GM21381 (cell line): ENCODE results near the gene PSMA2.

Experiments used
- ATAC-seq: cut with Tn5 transposase; IDR thresholded peaks from one replicate; pipeline ENCODE4 v1.9.1; 2021; ENCODE audit warnings: mild to moderate bottlenecking, moderate library complexity; ENCODE audit not compliant: unreplicated experiment

The PSMA2 gene

DNA sequence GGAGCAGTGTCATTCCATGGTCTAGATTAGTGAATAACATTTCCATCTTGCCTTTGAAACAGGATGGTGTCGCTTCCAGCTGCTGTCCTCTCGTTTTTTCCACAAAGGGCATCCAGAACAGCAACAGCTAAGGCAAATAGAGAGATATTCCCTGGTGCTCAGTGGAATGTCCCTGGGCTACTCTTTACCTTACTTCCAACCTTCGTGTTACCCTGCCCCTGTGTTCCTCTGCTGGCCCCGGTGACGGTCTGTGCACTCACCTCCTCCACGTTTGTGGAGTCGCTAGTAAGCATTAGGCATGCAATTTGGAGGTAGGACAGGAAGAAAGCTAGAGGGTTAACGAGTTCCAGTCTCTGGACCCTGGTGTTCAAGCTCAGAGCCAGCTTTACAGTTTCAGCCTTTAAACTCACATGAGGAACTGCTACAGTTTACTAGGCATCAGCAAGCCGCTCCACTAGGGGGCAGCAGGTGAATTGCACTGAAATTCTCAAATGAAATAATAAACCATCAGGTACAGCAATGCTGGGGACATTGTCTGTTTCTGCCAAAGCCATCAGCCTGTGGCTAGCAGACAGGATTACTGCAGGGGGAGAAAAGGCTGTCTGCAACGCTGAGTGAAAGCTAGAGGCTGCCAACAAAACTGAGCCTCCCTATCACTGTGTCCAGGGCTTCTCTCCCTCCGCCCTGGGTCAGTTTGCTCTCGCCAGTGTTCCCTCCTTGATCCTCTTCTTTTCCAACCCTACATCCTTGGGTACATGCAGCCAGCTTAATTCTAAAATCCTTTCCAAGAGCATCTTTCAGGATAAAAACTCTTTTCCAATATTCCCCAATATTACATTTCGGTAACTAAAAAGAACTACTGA lies 9.2 kb upstream of the PSMA2 start:
- ATAC-seq = no peak

DNA sequence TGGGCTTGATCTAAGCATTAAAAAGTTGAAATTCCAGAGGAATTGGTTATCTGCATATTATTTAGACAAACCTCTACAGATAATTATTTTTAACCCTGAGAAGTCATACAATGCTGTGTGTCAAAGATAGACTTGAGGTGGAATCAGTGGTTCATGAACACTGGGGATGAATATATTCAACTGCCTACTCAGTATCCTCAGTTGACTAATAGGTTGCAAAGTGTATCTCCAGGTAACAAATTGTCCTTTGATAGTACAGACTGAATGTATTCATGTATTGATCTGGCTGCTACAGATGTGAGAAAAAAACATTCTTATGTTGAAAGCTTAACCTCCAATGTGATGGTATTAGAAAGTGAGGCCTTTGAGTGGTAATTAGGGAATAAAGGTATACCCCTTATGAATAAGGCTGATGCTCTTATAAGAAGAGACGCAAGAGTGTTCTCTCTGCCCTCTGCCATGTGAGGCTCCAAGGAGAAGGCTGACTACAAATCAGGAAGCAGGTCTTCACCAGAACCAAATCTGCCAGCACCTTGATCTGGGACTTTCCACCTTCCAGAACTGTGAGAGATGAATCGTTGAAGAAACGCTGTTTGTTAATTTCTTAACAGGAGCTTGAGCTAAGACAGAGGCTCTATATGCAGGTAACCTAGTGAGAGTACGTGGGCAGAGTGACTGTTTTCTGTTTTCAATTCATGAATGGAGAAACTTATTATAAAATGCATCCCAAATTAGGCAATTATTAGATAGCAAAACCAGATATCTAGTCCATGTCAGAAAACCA lies 7.7 kb upstream of the PSMA2 start:
- no peak for ATAC-seq

DNA sequence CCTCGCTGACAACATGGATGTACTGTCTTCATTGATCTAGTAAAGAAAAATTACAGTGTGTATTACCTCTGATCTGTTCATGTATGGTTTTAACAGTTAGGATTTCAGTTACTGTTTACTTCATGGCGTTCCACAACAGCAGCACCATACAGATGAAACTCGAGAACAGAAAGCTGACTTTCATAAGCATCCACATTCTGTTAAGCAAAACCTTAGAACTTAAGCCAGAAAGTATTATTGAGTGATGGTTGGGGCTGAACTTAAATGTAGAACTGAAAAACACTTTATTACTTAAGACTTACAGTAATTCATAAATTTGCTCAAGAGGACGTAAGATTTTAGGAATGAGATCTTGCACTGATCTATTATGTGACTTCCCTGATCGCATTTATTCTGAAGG lies 3.9 kb upstream of the PSMA2 start:
- no peak for ATAC-seq

DNA sequence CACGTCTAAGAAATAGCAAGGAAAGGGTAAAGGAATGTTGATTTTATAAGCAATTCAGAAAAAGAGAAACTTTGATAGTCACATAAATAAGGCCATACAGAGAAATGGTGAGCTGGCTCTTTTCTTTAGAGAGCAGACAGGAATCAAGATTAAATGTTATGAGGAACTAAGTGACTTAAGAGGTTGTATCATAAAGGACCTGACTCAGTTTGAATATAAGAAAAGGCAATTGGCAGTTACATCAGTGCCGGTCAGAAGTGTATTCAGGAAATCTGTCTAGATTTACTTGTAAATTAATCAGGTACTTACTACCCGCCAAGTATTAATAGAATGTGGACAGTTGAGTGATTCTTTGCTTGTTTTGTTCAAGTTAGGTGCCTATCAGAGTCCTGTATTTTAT lies 2.3 kb upstream of the PSMA2 start:
- no peak for ATAC-seq

DNA sequence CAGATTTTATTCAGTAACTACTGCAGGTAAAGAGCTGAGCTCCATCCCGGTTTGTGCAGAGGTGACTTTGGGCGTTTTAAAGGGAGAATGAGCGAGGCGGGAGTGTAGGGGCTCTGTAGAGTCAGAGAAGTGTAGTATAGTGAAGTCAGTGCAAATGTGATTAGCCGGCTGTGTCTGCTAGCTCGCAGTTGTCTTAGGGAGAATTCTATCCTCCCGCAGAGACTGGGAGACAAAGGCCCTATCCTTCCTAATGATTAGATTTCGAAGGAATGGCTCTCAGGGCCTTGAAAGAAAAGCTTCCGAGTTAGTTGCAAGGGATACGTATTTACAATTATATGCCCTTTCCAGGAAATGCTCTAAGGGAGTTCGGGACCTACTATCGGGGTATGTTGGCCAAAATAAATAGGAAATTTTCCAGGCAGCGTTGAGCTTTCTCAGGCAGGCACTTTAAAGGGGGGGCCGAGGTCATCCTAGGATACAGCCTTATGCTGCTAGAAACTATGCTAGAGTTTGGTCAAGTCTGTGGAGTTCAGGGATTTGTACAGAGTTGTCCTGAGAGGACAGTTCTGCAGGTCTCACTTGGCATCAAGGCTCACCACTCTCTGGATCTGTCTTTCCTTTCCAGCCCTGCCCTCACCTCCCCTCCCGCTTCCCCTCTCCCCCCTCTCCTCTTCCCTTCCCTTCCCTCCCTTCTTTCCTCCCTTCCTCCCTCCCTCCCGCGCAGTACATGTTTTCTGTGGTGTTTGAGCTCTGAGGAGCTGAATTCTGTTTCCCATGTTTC lies 1.0 kb upstream of the PSMA2 start:
- ATAC-seq = no peak

DNA sequence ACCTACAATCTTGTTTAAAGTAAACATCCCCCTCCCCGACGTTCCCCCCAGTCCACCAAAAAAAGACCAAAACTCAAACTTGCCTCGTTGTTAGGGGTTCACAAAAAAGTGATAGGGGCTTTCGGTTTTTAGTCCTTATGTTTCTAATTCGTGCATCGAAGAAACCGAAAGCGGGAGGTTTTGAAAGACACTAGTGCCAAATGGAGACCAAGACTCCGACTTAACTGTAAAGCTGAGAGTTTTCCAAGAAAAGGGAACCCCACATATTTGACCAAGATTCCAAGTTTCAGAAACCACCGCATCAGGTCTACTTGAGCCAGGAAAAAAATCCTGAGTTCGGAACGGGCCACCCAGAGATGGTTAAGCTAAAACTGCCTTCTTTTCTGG lies 534 bp downstream of the PSMA2 start:
- ATAC-seq = no peak

DNA sequence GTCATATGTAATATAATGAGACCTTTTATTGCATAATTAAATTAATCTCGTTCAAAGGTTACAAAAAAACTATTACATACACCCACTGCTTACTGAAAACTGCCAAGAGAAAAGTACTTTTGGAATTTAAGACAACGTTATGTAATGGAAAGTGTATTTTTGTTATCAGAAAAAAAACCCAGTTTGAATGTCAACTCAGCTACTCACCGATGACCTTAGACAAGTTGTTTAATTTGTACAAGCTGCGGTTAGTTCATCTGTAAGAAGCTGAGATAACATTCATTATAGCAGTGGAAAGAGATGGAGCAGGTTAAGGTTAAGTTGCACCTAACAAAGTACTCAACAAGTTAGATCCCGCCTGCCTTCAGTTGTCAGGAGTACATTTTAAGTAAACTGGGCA lies 1.1 kb downstream of the PSMA2 start:
- no peak for ATAC-seq

DNA sequence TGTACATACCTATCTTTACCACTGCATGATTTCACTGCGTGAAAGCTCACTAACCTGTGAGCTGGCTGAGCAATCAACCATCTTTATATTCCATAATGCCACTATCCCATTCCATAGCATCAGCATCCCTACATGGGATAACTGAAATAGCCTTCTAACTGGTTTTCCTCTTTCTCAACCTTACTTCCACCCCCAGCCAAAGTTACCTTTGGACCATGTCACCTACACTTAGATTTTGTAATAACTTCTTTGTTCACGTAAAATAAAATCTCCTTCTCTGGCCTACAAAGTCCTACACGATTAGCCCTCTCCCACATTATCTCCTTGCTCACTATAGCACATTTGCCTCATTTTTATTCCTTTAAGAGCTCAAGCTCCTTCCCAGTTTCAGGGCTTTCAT lies 2.5 kb downstream of the PSMA2 start:
- ATAC-seq = no peak

DNA sequence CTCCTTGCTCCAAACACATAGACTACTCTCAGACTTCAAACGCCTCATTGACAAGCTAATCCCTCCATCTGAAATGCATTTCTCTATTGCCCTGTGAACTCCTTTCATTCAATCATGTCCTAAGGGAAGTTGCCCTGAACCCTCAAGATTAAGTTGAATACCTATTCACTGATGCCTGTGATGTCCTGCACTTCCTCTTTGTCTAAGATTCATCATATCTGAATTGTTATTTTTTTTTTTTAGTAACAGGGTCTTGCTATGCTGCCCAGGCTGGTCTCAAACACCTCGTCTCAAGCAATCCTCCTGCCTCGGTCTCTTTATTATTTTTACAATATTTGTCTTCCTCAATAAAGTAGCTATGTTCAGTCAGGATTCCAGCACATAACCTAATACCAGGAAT lies 3.2 kb downstream of the PSMA2 start:
- ATAC-seq = no peak

DNA sequence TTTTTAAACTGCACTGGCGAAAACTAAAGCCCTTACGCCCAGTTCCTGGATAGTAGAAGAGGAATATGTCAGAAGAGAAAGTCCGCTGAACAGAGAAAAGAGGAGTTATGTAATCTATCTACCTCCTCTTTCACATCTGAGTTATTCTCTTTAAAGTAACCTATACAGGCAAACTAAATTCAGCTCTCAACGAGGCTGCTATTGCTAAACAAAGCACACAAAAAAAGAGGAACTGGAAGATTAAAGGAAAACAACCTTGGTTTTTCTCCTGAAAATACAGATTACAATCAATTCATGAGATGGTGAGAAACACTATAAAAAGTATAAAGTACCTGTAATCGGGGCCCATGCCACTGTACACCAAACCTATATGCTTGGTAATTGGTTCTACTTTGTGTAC lies 5.8 kb downstream of the PSMA2 start:
- ATAC-seq = no peak

DNA sequence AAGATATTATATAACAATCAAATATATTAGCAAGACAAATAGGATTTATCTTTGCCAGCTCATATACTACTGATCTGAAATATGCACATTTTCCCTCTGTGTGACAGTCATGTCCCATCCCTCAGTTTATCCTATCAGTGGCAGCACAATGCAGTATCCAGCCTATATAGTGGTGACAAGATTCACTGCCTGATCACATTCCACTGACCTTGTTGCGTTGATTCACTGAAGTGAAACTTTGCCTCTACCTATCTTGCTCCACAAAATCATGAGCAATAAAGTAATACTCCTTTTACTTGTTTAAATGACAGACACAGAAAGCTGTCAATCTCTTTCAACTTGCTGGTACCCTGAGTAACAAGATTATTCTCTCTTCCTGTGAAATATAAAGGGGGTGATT lies 6.3 kb downstream of the PSMA2 start:
- no peak for ATAC-seq

DNA sequence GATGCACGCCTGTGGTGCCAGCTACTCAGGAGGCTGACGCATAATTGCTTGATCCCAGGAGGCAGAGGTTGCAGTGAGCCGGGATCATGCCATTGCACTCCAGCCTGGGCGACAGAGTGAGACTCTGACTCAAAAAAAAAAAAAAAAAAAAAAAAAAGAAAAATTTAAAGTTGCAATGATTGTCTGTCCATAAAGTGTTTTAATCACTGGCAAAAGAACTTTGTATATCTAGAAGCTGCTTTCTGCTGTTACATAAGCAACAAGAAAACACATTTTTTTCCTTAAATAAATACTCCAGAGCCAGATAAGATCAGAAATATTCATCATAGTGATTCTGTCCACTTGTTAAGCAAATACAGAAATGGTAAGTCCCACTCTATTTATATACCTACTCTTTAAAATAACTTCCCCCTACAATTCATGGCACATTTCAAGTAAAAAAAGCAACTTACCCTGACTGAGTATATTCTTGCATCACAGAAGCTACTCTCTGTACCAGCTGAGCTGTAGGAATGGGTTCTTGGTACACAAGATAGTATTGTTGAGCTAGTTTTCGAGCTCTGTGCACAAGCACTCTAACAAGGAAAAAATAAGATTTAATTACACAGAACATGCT lies 7.6 kb downstream of the PSMA2 start:
- ATAC-seq = no peak

DNA sequence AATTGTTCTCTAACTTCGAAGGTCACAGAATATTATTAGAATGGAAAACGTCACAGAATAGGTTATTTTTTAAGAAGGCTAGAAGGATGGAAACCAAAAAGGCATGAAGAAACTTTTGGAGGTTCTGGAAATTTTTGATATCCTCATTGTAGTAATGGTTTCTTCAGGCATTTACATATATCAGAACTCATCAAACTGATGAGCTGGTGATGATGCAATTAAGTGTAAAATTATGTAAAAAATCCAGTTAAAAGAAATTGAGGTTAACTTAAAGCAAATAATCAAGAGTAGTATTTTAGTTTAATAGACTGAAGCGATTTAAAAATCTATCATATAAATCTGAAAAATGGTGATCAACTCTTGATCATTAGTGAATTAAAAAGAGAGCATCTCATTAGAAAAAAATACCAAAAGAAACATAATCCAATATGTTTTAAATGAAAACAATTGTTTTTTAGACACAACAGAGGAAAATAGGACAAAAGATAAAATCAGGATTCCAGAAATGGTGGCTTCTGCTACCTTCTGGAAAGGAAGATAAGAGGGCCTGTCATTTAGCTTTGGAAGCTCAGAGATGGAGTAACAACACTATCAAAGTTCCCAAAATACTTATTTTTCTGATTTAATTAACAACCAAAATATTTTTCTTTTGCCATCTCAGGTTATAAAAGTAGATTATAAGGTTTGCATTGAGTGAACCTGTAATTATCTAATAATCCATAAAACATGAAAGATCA lies 9.8 kb downstream of the PSMA2 start:
- ATAC-seq = no peak

DNA sequence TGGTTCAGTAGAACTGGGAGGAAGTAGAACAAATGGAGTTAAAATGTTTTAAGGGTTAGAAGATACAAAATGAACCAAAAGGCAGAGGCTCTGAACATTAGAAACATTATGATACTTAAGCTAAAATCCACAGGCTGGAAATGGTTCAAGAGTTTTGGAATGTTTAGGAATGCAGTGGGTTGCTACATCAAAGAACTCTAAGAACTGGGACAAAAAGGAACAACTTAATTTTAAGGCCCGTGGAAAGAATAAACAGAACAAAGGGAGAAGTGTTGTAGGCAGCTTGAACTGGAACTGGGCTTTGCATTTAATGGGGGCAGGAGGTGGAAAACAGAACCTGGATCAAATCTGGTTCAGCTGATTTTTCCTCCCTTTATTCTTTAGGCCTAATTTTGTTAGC lies 16.6 kb downstream of the PSMA2 start:
- ATAC-seq = no peak

DNA sequence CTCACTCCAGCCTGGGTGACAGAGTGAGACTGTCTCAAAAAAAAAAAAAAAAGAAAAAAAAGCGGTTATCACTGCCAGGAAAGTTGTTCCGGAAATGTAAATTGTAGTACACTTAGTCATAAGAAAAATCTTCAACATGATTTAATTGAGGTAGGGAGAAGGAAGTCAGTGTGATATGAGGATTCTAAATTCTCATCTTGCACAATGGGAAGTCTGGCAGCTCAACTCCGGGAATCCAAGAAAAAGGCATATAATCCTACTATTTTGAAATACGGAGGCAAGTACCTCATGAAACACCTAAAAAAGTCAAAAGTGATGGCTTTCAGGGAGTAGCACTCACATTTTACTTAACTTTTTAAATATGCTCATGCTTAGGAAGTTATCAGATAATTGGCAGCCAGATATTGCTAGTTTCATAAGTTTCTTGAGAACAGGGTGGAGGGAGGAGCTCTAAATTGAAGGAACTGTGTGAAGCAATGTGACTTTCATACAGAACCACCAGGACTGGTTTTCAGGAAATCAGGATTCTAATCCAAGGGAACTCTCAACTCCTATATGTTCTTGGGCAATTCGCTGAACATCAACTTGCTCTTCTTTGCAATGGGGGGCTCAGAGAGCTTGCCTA lies 17.4 kb downstream of the PSMA2 start:
- no peak for ATAC-seq

DNA sequence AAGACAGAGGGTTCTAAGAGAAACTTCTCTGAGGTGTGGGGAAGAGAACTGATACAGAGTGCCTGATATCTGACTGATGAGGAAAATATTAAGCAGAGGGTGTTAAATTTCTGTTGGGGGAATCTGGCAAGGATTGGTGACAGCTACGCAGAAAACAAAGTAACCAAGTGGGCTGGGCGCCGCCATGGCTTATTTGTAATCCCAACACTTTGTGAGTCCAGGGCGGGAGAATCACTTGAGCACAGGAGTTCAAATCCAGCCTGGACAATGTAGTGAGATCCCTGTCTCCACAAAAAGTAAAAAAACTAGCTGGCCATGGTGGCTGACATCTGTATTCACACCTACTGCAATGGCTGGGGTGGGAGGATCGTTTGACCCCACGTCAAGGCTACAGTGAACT lies 18.0 kb downstream of the PSMA2 start:
- ATAC-seq = no peak

DNA sequence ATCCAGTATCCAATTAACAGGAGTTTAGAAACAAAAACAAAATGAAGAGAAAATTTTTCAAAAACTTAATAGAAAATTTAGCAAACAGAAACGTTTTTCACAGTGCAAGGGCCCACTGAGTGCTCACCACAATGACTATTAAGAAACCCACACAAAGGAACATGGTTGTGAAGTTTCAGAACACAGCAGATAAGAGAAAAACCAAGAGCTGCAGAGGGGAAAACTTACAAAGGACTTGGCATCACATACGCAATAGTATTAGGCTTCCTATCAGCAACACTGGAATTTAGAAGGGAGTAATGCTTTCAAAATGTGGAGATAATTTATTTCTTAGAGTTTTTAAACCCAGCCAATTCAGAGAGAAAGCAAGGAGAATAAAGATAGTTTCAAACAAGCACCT lies 18.4 kb downstream of the PSMA2 start:
- no peak for ATAC-seq

DNA sequence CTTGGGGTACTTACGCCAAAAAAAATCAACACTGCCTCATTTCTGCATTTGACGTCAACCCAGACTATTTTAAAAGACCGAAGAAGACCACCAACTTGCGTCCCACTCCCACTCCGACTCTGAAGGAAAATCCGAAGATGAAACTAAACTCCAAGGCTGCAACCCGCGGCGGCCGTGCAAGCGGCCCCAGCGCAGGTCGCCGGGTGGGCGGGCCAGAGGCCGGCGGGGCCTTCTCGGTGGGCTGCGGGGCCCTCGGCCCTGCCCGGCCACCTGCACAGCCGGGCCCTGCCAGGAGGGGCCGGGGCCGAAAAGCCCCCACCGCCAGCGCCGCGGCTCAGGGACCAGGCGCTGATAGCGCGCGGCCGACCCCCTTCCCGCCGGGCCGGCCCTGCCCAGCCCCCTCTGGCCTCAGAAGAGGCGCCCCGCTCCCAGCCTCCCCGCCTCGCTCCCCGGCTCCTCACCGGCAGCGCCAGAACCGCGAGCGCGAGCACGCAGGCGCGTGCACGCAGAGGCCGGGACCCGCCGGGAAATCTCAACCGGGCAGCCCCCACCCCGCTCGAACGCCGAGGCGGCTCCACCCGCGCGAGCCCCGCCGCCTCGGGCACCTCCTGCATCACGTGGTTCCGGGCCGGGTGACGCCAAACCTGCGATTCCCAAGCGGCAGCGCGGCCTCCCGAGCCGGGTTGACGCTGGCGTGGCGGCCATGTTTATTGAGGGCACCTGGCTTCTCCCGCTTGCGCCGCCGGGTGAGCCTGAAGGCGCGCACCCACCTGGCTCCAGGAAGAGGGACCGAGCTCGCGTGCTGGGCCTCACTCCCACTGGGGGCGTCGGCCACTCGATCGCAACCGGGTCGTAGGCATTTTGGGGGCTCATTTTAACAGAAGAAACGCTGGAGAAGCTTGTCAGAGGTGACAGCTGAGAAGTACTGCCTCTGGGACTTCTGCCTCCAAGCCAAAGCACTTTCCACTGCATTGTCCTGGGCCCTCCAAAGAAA lies 20.2 kb downstream of the PSMA2 start, which contains the start of gene C7orf25:
C7orf25 (minus strand) TSS at position 617 of the 994 bp plus-strand sequence. CDS start 1,170 bp downstream, outside the sequence.
- peak; percentile 87 for ATAC-seq

DNA sequence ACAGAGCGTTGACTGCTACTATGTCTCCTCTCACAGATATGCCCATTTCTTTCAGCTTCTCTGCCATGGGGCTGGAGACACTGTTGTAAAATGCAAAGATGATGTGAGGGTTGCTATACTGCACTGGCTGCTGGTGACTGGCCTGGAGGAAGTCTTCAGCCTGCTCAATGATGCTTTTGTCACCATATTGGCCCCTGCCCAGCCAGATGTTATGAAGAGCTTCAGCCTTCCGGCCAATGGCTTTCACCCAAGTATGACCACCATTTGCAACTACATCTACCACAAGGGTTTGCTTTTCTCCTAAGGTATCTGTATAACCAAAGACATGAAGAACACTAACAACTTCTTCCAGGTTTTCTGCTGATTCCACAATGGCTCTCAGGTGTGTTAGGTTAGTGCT lies 21.7 kb downstream of the PSMA2 start:
- no peak for ATAC-seq
